Measurements from ENCODE around the gene FARP1.

GRCh38 chr13:98452851-98453843, 310.3 kb downstream of the FARP1 start:
- TF ChIP-seq POLR2AphosphoS5 (IDR thresholded peaks at IDR 0.05; ENCODE audit: borderline replicate concordance, low read depth, low read length), result no peak
- no peak for TF ChIP-seq EZH2 (IDR thresholded peaks at IDR 0.05)

Data from SK-N-MC (cell line).